Endothelial cell of umbilical vein (primary cell): ENCODE measurements around the gene GPR26. TPM values are rescaled to one million over a fixed set of nuclear protein-coding genes. Genes with fewer than 3 reads are reported as not detected.

Experiments used
- BruUV-seq: library from RNA; stranded (reverse); fragments of 400-500 nt; replicated peaks from 2 replicates; lab custom pipeline; 2021; lab: Mats Ljungman, UMichigan
- CTCF ChIA-PET: fragments of 300-600, 350-600 bp; sonication (Branson Sonifier 250); formaldehyde crosslinking; loops from one replicate; lab custom pipeline; 2021; ENCODE audit warnings: antibody characterized with exemption, inconsistent platforms; lab: Charles Lee
- POLR2A ChIA-PET: fragments of 300-600, 350-600 bp; sonication (Branson Sonifier 250); formaldehyde crosslinking; loops from one replicate; lab custom pipeline; 2021; ENCODE audit warnings: antibody characterized with exemption, inconsistent platforms; lab: Charles Lee
- DNase-seq: peaks from one replicate; pipeline ENCODE4 v3.0.0-alpha.2; 2011; ENCODE audit warnings: low read depth, low spot score
- FAIRE-seq: peaks from 2 replicates; lab custom pipeline; 2011; peaks lifted over from hg19 to GRCh38; lab: Jason Lieb, UNC
- H2AFZ ChIP-seq: 2 replicates; pipeline ENCODE4 v1.6.0; 2012; ENCODE audit warnings: low read depth, low read length, control low read depth, inconsistent platforms
- H3K27ac ChIP-seq: 2 replicates; pipeline ENCODE4 v1.5.1; 2011; ENCODE audit warnings: low read depth, mild to moderate bottlenecking, control low read depth, low read length, moderate library complexity; ENCODE audit not compliant: insufficient read depth
- H3K27me3 ChIP-seq, 2 experiments: 2 replicates each; pipeline versions ENCODE4 v1.6.0 to v1.6.1; 2011; ENCODE audit warnings: low read length in 2 of 2, mixed read lengths in 1 of 2; ENCODE audit not compliant: control insufficient read depth in 2 of 2, insufficient read depth in 2 of 2
- H3K36me3 ChIP-seq, 2 experiments: 2 replicates in 1 of 2; 3 replicates in 1 of 2; pipeline ENCODE4 v1.5.1; 2011; ENCODE audit warnings: low read length in 2 of 2, mild to moderate bottlenecking in 1 of 2, moderate library complexity in 1 of 2; ENCODE audit not compliant: control insufficient read depth in 2 of 2, insufficient read depth in 2 of 2; ENCODE audit errors: extremely low read depth in 1 of 2
- H3K4me1 ChIP-seq: 3 replicates; pipeline ENCODE4 v1.5.1; 2011; ENCODE audit warnings: mild to moderate bottlenecking, low read length; ENCODE audit not compliant: control insufficient read depth, insufficient read depth; ENCODE audit errors: extremely low read depth
- H3K4me2 ChIP-seq: 2 replicates; pipeline ENCODE4 v1.6.1; 2011; ENCODE audit warnings: low read length, control low read depth, mixed read lengths; ENCODE audit not compliant: insufficient read depth
- H3K4me3 ChIP-seq, 3 experiments: fragments of 200-600 bp in 1 of 3; sonication (generic), shearing (Covaris generic) in 1 of 3; replicated peaks in 1 of 3; 2 replicates each; pipeline ENCODE4 v1.5.1; 2011 to 2016; ENCODE audit warnings: control low read depth in 3 of 3, low read length in 3 of 3, mild to moderate bottlenecking in 2 of 3, inconsistent platforms in 1 of 3, low read depth in 1 of 3, moderate library complexity in 1 of 3; ENCODE audit not compliant: insufficient read depth in 1 of 3
- H3K79me2 ChIP-seq: 2 replicates; pipeline ENCODE4 v1.6.0; 2012; ENCODE audit warnings: low read length, inconsistent platforms; ENCODE audit not compliant: control insufficient read depth, insufficient read depth
- H3K9ac ChIP-seq: replicated peaks from 2 replicates; pipeline ENCODE3; 2011; ENCODE audit warnings: low read length, control low read depth; ENCODE audit not compliant: insufficient read depth; ENCODE audit errors: extremely low read depth
- H3K9me1 ChIP-seq: replicated peaks from 3 replicates; pipeline ENCODE4 v1.6.0; 2011; ENCODE audit warnings: mild to moderate bottlenecking, low read length; ENCODE audit not compliant: control insufficient read depth, insufficient read depth; ENCODE audit errors: extremely low read depth
- H3K9me3 ChIP-seq: replicated peaks from 2 replicates; pipeline ENCODE4 v1.5.1; 2012; ENCODE audit warnings: low read length, inconsistent platforms; ENCODE audit not compliant: control insufficient read depth, insufficient read depth
- H4K20me1 ChIP-seq: replicated peaks from 2 replicates; pipeline ENCODE3; 2011; ENCODE audit warnings: mild to moderate bottlenecking, low read length; ENCODE audit not compliant: control insufficient read depth, insufficient read depth; ENCODE audit errors: extremely low read depth
- EZH2 ChIP-seq: IDR thresholded peaks from 2 replicates; pipeline ENCODE4 v1.6.1; 2012; ENCODE audit warnings: borderline replicate concordance, low read depth, mild to moderate bottlenecking, moderate library complexity, low read length, inconsistent platforms; ENCODE audit not compliant: severe bottlenecking
- FOS ChIP-seq: IDR thresholded peaks from 2 replicates; pipeline ENCODE4 v1.6.1; 2011; ENCODE audit warnings: mild to moderate bottlenecking, low read length, moderate library complexity, borderline replicate concordance; ENCODE audit not compliant: insufficient read depth
- GATA2 ChIP-seq: IDR thresholded peaks from 2 replicates; pipeline ENCODE4 v1.7.0; 2011; ENCODE audit warnings: low read depth, mild to moderate bottlenecking, moderate library complexity, mixed read lengths, low read length; ENCODE audit not compliant: insufficient read length, insufficient read depth
- JUN ChIP-seq: IDR thresholded peaks from 2 replicates; pipeline ENCODE4 v1.6.1; 2011; ENCODE audit warnings: borderline replicate concordance, low read depth; ENCODE audit not compliant: insufficient read length, insufficient read depth
- MYC ChIP-seq: IDR thresholded peaks from one replicate; pipeline ENCODE4 v1.6.1; 2011; ENCODE audit warnings: mild to moderate bottlenecking, low read depth, low read length
- POLR2A ChIP-seq: IDR thresholded peaks from 2 replicates; pipeline ENCODE4 v1.6.1; 2012; ENCODE audit warnings: low read depth, mild to moderate bottlenecking, control low read depth, low read length
- POLR2AphosphoS5 ChIP-seq: IDR thresholded peaks from 2 replicates; pipeline ENCODE4 v1.6.1; 2012; ENCODE audit warnings: low read depth, mild to moderate bottlenecking, control low read depth, low read length, moderate library complexity; ENCODE audit not compliant: insufficient read depth
- dilution Hi-C: fragments of 300-500 bp; cut with MboI; formaldehyde crosslinking; loops from one replicate; pipeline ENCODE4 v1.15.0; 2019; ENCODE audit warnings: low sequenced_read_pairs; ENCODE audit not compliant: extremely low pct_ligation_motif_present
- intact Hi-C: fragments of 100-400 bp; cut with micrococcal nuclease; formaldehyde crosslinking; loops from one replicate; pipeline ENCODE4 v1.10.0; 2022
- polyA plus RNA-seq, 4 experiments: library from polyadenylated mRNA; depleted of rRNA in 3 of 4; stranded (reverse) in 3 of 4; unstranded in 1 of 4; fragments of >200 nt; gene quantifications; 2 replicates each; pipeline versions ENCODE4 v1.2.1 to v1.2.3, GENCODE V29; 2011 to 2012; ENCODE audit warnings: missing spikeins in 1 of 4
- total RNA-seq: library from RNA; stranded (reverse); gene quantifications from 2 replicates; pipeline ENCODE4 v1.2.3, GENCODE V29; 2021
- TF ChIP-seq, protein P1 (sequence below): IDR thresholded peaks from 2 replicates; pipeline ENCODE4 v1.6.1; 2011; ENCODE audit not compliant: insufficient read depth, insufficient read length
- TF ChIP-seq, protein P2 (sequence below), 2 donors: IDR thresholded peaks; 1 replicate in 1 of 2; 2 replicates in 1 of 2; pipeline ENCODE4 v1.5.1; 2011; ENCODE audit warnings: low read length in 2 of 2, mild to moderate bottlenecking in 2 of 2, moderate library complexity in 2 of 2, control low read depth in 1 of 2, inconsistent platforms in 1 of 2, low read depth in 1 of 2; ENCODE audit not compliant: insufficient read depth in 1 of 2; ENCODE audit errors: extremely low read depth in 1 of 2

GPR26 gene
- total and polyA plus RNA-seq, 2 donors (not counting 3 experiments of a cell fraction or from before 2014, with no cell fraction given): not detected

DNA sequence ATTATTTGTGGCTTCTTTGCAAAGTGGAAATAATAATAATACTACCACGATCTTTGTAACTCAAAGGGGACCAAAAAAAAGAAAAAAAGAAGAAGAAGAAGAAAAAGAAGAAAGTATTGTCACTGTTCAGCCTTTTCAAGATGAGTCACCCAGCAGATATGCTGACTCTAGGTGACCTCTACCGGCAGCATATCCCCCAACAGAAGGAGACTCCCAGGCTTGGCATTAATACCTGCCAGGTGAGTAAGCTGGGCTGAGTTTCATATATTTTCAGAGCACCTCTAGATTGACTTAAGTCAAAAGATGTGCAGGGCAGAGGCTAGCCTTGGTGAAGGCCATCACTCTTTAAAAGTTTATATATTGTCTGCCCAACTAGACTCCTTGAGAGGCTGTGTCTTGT lies 30.4 kb upstream of the GPR26 start:
- H3K79me2 ChIP-seq: no peaks in the 10 kb centered on the region
- H3K4me3 ChIP-seq: no peak overlapping the region
- no peaks in the 10 kb centered on the region for H3K27me3 ChIP-seq
- dilution Hi-C loops (no loop called here), intact Hi-C loops (no loop called here)
- H3K9me1 ChIP-seq: no peaks in the 10 kb centered on the region
- no peaks in the 10 kb centered on the region for H3K4me1 ChIP-seq
- TF ChIP-seq FOS (no peak), POLR2A (no peak), POLR2AphosphoS5 (no peak), EZH2 (no peak), MYC (no peak), GATA2 (no peak), JUN (no peak)
- TF ChIP-seq, protein P1, sequence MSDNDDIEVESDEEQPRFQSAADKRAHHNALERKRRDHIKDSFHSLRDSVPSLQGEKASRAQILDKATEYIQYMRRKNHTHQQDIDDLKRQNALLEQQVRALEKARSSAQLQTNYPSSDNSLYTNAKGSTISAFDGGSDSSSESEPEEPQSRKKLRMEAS: no peak
- TF ChIP-seq, protein P2, sequence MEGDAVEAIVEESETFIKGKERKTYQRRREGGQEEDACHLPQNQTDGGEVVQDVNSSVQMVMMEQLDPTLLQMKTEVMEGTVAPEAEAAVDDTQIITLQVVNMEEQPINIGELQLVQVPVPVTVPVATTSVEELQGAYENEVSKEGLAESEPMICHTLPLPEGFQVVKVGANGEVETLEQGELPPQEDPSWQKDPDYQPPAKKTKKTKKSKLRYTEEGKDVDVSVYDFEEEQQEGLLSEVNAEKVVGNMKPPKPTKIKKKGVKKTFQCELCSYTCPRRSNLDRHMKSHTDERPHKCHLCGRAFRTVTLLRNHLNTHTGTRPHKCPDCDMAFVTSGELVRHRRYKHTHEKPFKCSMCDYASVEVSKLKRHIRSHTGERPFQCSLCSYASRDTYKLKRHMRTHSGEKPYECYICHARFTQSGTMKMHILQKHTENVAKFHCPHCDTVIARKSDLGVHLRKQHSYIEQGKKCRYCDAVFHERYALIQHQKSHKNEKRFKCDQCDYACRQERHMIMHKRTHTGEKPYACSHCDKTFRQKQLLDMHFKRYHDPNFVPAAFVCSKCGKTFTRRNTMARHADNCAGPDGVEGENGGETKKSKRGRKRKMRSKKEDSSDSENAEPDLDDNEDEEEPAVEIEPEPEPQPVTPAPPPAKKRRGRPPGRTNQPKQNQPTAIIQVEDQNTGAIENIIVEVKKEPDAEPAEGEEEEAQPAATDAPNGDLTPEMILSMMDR (IDR thresholded peaks at IDR 0.05; ENCODE audit: extremely low read depth in 1 of 2, insufficient read depth in 1 of 2, low read depth in 1 of 2, low read length in 2 of 2): no peak
- H3K27ac ChIP-seq: no peak overlapping the region
- H3K9me3 ChIP-seq: no peaks in the 10 kb centered on the region
- no peaks in the 10 kb centered on the region for H3K36me3 ChIP-seq
- no peaks in the 10 kb centered on the region for H4K20me1 ChIP-seq
- ChIA-PET CTCF (no interaction called here), POLR2A (no interaction called here)
- DNase-seq: no peak
- no peak for FAIRE-seq
- H3K9ac ChIP-seq: no peak overlapping the region
- no TSS peak for BruUV-seq
- no peak overlapping the region for H2AFZ ChIP-seq
- no peak overlapping the region for H3K4me2 ChIP-seq
